ENCODE measurements around the gene ALOXE3. TPM values are rescaled to one million over a fixed set of nuclear protein-coding genes. Genes with fewer than 3 reads are reported as not detected.

ALOXE3 gene
- total and polyA plus RNA-seq, 2 of the 8 experiments (the other 6 are each of a cell fraction or from before 2014, with no cell fraction given) = 0.26 TPM; not detected in 1

DNA sequence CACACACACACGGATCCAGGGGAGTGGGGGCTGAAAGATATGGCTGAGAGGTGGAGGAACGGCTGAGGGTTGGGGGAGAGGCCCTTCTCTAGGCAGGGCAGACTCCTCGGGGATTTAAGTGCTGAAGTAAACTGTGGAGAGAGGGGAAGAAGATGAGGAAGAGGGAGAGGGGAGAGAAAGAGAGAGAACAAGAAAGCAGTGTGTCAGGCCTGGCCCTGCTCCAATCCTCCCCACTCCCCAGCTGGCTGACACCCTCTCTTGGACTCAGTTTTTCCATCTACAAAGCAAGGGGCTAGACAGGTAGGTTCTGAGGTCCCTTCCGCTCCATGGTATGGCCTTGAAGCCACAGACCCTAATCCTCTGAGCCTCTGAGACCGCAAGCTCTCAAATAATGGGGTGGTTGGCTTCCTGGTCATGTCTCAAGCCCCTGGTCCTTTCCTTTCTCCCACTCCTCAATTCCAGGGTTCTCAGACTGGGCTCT lies 42.5 kb upstream of the ALOXE3 start:
- H3K4me3 ChIP-seq (ENCODE audit: extremely low read depth in 1 of 4, insufficient read depth in 2 of 4, low read depth in 3 of 4, low read length in 4 of 4) = no peak overlapping the region
- no peak overlapping the region; the same call in 1 of the 2 replicates for H4K8ac ChIP-seq (ENCODE audit: extremely low read depth, insufficient read depth, low read length)
- no peak overlapping the region for H4K91ac ChIP-seq (replicated peaks; ENCODE audit: insufficient read length, low read length)
- no peak overlapping the region for H2BK20ac ChIP-seq (ENCODE audit: low read length)
- H2AK5ac ChIP-seq (ENCODE audit: low read depth, low read length) = no peak overlapping the region
- H3K14ac ChIP-seq (ENCODE audit: insufficient read length) = no peak overlapping the region
- peaks cover 0 to 10% (median 5%) of the 10 kb centered on the region in 4 experiments; a peak in 6 of 8 replicates for H3K36me3 ChIP-seq (ENCODE audit: control insufficient read depth in 2 of 4, insufficient read depth in 4 of 4, low read length in 3 of 4)
- H3K9me3 ChIP-seq (ENCODE audit: insufficient read depth in 2 of 2, low read depth in 1 of 2, low read length in 1 of 2) = no peaks in the 10 kb centered on the region
- FAIRE-seq (no peak), DNase-seq (ENCODE audit: low read depth in 1 of 2, low spot score in 2 of 2) (no peak)
- no peak overlapping the region for H3K56ac ChIP-seq (replicated peaks; ENCODE audit: insufficient read length, low read depth, low read length)
- H2BK12ac ChIP-seq (ENCODE audit: low read depth, low read length) = 0 out of 2 replicates have a peak overlapping the region, but pooled peaks have one; percentile 50
- H4K5ac ChIP-seq (ENCODE audit: insufficient read length, low read depth, low read length) = no peak overlapping the region
- peaks cover 8 to 9% of the 10 kb centered on the region in 2 experiments for H4K20me1 ChIP-seq (replicated peaks in 1 of 2; ENCODE audit: control insufficient read depth in 1 of 2, insufficient read depth in 2 of 2, low read length in 2 of 2)
- H3K79me2 ChIP-seq (ENCODE audit: control insufficient read depth in 1 of 2, insufficient read depth in 2 of 2, low read length in 2 of 2) = peaks cover 0 to 15% of the 10 kb centered on the region in 2 experiments; a peak in 2 of 4 replicates
- ChIA-PET POLR2A (ENCODE audit: partially characterized antibody) (interaction anchor here (0.7 to 15.7 kb wide), 7 partner anchors 10 to 40 kb away, joined by 3 to 289 read pairs (median 4); partner anchors contain the start of gene TMEM107), CTCF (ENCODE audit: partially characterized antibody) (interaction anchor here (0.7 to 10.3 kb wide), 5 partner anchors 10 to 40 kb away, joined by 3 to 133 read pairs (median 4); partner anchors contain the start of gene ALOXE3)
- 89% methylated on average over 5 of the region's 5 CpGs; no CpG with 5 or more reads in 1 of the 2 experiments for WGBS, 2 experiments (ENCODE audit: extremely low coverage in 1 of 2, insufficient coverage in 1 of 2, insufficient read length in 1 of 2, insufficient replicate concordance in 2 of 2, low coverage in 1 of 2, low lambda C conversion rate in 2 of 2, missing lambda C conversion rate in 1 of 2)
- H3K4me2 ChIP-seq (ENCODE audit: insufficient read depth in 1 of 2, low read depth in 2 of 2, low read length in 2 of 2) = no peak overlapping the region; a peak in 1 of 4 replicates
- H3K23ac ChIP-seq (ENCODE audit: insufficient read length) = no peak overlapping the region
- peaks cover 8% of the 10 kb centered on the region for H3K79me1 ChIP-seq (ENCODE audit: low read depth, low read length)
- no peak overlapping the region for H3K4ac ChIP-seq (replicated peaks; ENCODE audit: insufficient read length, low read depth, low read length)
- H3K27me3 ChIP-seq (replicated peaks in 1 of 4; ENCODE audit: control insufficient read depth in 3 of 4, extremely low read depth in 1 of 4, insufficient read depth in 3 of 4, low read length in 3 of 4) = no peaks in the 10 kb centered on the region
- H3K9ac ChIP-seq (replicated peaks in 1 of 4; ENCODE audit: extremely low read depth in 1 of 4, low read depth in 3 of 4, low read length in 3 of 4) = no peak overlapping the region
- H3K23me2 ChIP-seq (ENCODE audit: low read depth, low read length) = peaks cover 24% of the 10 kb centered on the region
- H3K18ac ChIP-seq (ENCODE audit: extremely low read depth, low read length) = no peak overlapping the region
- H2AFZ ChIP-seq (ENCODE audit: low read length) = no peak overlapping the region
- no peak overlapping the region for H2BK15ac ChIP-seq (ENCODE audit: low read length)
- no peak overlapping the region for H2BK120ac ChIP-seq (replicated peaks; ENCODE audit: low read depth, low read length)
- no peak overlapping the region; the same call in 1 of the 2 replicates for H2BK5ac ChIP-seq (ENCODE audit: low read depth, low read length)
- H3K4me1 ChIP-seq (replicated peaks in 1 of 4; ENCODE audit: control insufficient read depth in 3 of 4, insufficient read depth in 4 of 4, low read length in 3 of 4) = peaks cover 4 to 29% (median 23%) of the 10 kb centered on the region in 4 experiments
- no peak overlapping the region for H3K27ac ChIP-seq (ENCODE audit: low read depth, low read length)
- TF ChIP-seq SIN3A (conservative IDR thresholded peaks at IDR 0.05 in 1 of 2, IDR thresholded peaks at IDR 0.05 in 1 of 2; ENCODE audit: low read depth in 1 of 2, low read length in 2 of 2) = no peak
- TF ChIP-seq RFX5 (IDR thresholded peaks at IDR 0.05; ENCODE audit: borderline replicate concordance, low read depth, low read length) = no peak
- TF ChIP-seq NRF1 (IDR thresholded peaks at IDR 0.05; ENCODE audit: low read depth, low read length) = no peak
- TF ChIP-seq SP1 (IDR thresholded peaks at IDR 0.05; ENCODE audit: low read depth, low read length) = no peak
- TF ChIP-seq SP4 (IDR thresholded peaks at IDR 0.05; ENCODE audit: low read length) = no peak
- no peak for TF ChIP-seq JUN (IDR thresholded peaks at IDR 0.05; ENCODE audit: low read depth, low read length)
- TF ChIP-seq HDAC2 (IDR thresholded peaks at IDR 0.05; ENCODE audit: borderline replicate concordance in 1 of 2, low read depth in 2 of 2, low read length in 2 of 2) = no peak
- TF ChIP-seq FOSL1 (IDR thresholded peaks at IDR 0.05; ENCODE audit: insufficient read depth, low read depth, low read length) = no peak
- no peak for TF ChIP-seq POLR2A (IDR thresholded peaks at IDR 0.05; ENCODE audit: control extremely low read depth in 1 of 2, low read depth in 2 of 2, low read length in 2 of 2)
- no peak for TF ChIP-seq ASH2L (IDR thresholded peaks at IDR 0.05; ENCODE audit: low read length)
- TF ChIP-seq, protein P1, sequence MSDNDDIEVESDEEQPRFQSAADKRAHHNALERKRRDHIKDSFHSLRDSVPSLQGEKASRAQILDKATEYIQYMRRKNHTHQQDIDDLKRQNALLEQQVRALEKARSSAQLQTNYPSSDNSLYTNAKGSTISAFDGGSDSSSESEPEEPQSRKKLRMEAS (IDR thresholded peaks at IDR 0.05) = no peak
- no peak for TF ChIP-seq EZH2 (IDR thresholded peaks at IDR 0.05; ENCODE audit: low read depth, low read length, severe bottlenecking)
- no peak for TF ChIP-seq POLR2AphosphoS5 (IDR thresholded peaks at IDR 0.05; ENCODE audit: low read depth, low read length)

All from H1 (cell line).